ENCODE results near the gene SMAD9.

SMAD9 gene

GRCh38 chr13:36919833-36920615 lies at the start of gene SMAD9:
Gene SMAD9 (minus strand): TSS chr13:36920238. CDS start chr13:36879689, 40,549 bp downstream.
- H3K27ac ChIP-seq (ENCODE audit: low read depth, low read length): no peak within 1 kb of the TSS
- H3K4me1 ChIP-seq (ENCODE audit: control insufficient read depth, insufficient read depth, low read length): peaks cover 7% of the 10 kb centered on the region
- H3K4me3 ChIP-seq (ENCODE audit: low read depth, low read length): peak within 1 kb of the TSS; percentile 77
- peaks cover 47% of the 10 kb centered on the region for H3K27me3 ChIP-seq (ENCODE audit: control insufficient read depth, insufficient read depth, low read length)
- H3K9me3 ChIP-seq (ENCODE audit: control insufficient read depth, insufficient read depth, low read depth, low read length): no peaks in the 10 kb centered on the region
- H3K9ac ChIP-seq (ENCODE audit: low read length): peak within 1 kb of the TSS; percentile 32
- H3K36me3 ChIP-seq (ENCODE audit: control insufficient read depth, insufficient read depth, low read length): no peaks in the 10 kb centered on the region

GRCh38 chr13:36966404-36966803 lies 46.4 kb upstream of the SMAD9 start:
- Histone ChIP-seq H3K36me3 (ENCODE audit: control insufficient read depth, insufficient read depth, low read length) (peaks cover 62% of the 10 kb centered on the region), H3K9ac (ENCODE audit: low read length) (no peak overlapping the region)

GRCh38 chr13:36965767-36966166 lies 45.7 kb upstream of the SMAD9 start:
- H3K4me1 ChIP-seq (ENCODE audit: control insufficient read depth, insufficient read depth, low read length): no peaks in the 10 kb centered on the region
- H3K27me3 ChIP-seq (ENCODE audit: control insufficient read depth, insufficient read depth, low read length): no peaks in the 10 kb centered on the region
- H3K9me3 ChIP-seq (ENCODE audit: control insufficient read depth, insufficient read depth, low read depth, low read length): no peaks in the 10 kb centered on the region
- H3K4me3 ChIP-seq (ENCODE audit: low read depth, low read length): no peak overlapping the region
- H3K27ac ChIP-seq (ENCODE audit: low read depth, low read length): no peak overlapping the region
- H3K36me3 ChIP-seq (ENCODE audit: control insufficient read depth, insufficient read depth, low read length): peaks cover 62% of the 10 kb centered on the region
- no peak overlapping the region for H3K9ac ChIP-seq (ENCODE audit: low read length)

More at GRCh38 chr13:36966404-36966803, 46.4 kb upstream of the SMAD9 start:
- no peak overlapping the region for H3K4me3 ChIP-seq (ENCODE audit: low read depth, low read length)
- no peaks in the 10 kb centered on the region for H3K27me3 ChIP-seq (ENCODE audit: control insufficient read depth, insufficient read depth, low read length)
- H3K27ac ChIP-seq (ENCODE audit: low read depth, low read length): no peak overlapping the region
- H3K9me3 ChIP-seq (ENCODE audit: control insufficient read depth, insufficient read depth, low read depth, low read length): no peaks in the 10 kb centered on the region
- H3K4me1 ChIP-seq (ENCODE audit: control insufficient read depth, insufficient read depth, low read length): no peaks in the 10 kb centered on the region

GRCh38 chr13:36959456-36960116 lies 39.5 kb upstream of the SMAD9 start:
- Histone ChIP-seq H3K4me1 (ENCODE audit: control insufficient read depth, insufficient read depth, low read length) (no peaks in the 10 kb centered on the region), H3K27me3 (ENCODE audit: control insufficient read depth, insufficient read depth, low read length) (no peaks in the 10 kb centered on the region), H3K9ac (ENCODE audit: low read length) (no peak overlapping the region), H3K9me3 (ENCODE audit: control insufficient read depth, insufficient read depth, low read depth, low read length) (no peaks in the 10 kb centered on the region), H3K27ac (ENCODE audit: low read depth, low read length) (no peak overlapping the region), H3K4me3 (ENCODE audit: low read depth, low read length) (no peak overlapping the region), H3K36me3 (ENCODE audit: control insufficient read depth, insufficient read depth, low read length) (peaks cover 31% of the 10 kb centered on the region)

GRCh38 chr13:36954542-36954941 lies 34.5 kb upstream of the SMAD9 start:
- no peak overlapping the region for H3K4me3 ChIP-seq (ENCODE audit: low read depth, low read length)
- no peaks in the 10 kb centered on the region for H3K27me3 ChIP-seq (ENCODE audit: control insufficient read depth, insufficient read depth, low read length)
- no peaks in the 10 kb centered on the region for H3K9me3 ChIP-seq (ENCODE audit: control insufficient read depth, insufficient read depth, low read depth, low read length)
- H3K36me3 ChIP-seq (ENCODE audit: control insufficient read depth, insufficient read depth, low read length): peaks cover 13% of the 10 kb centered on the region
- H3K4me1 ChIP-seq (ENCODE audit: control insufficient read depth, insufficient read depth, low read length): no peaks in the 10 kb centered on the region
- H3K9ac ChIP-seq (ENCODE audit: low read length): no peak overlapping the region
- H3K27ac ChIP-seq (ENCODE audit: low read depth, low read length): no peak overlapping the region

- Histone ChIP-seq H3K4me3 (ENCODE audit: low read depth, low read length) (no peak overlapping the region), H3K27me3 (ENCODE audit: control insufficient read depth, insufficient read depth, low read length) (no peaks in the 10 kb centered on the region), H3K9me3 (ENCODE audit: control insufficient read depth, insufficient read depth, low read depth, low read length) (no peaks in the 10 kb centered on the region), H3K27ac (ENCODE audit: low read depth, low read length) (no peak overlapping the region), H3K4me1 (ENCODE audit: control insufficient read depth, insufficient read depth, low read length) (no peaks in the 10 kb centered on the region), H3K9ac (ENCODE audit: low read length) (no peak overlapping the region), H3K36me3 (ENCODE audit: control insufficient read depth, insufficient read depth, low read length) (peaks cover 14% of the 10 kb centered on the region; the same call in 1 of the 2 replicates)
Measured at GRCh38 chr13:36950920-36951319, 30.9 kb upstream of the SMAD9 start.

- H3K4me3 ChIP-seq (ENCODE audit: low read depth, low read length): no peak overlapping the region
- H3K4me1 ChIP-seq (ENCODE audit: control insufficient read depth, insufficient read depth, low read length): no peaks in the 10 kb centered on the region
- H3K27ac ChIP-seq (ENCODE audit: low read depth, low read length): no peak overlapping the region
- peaks cover 14% of the 10 kb centered on the region; the same call in 1 of the 2 replicates for H3K36me3 ChIP-seq (ENCODE audit: control insufficient read depth, insufficient read depth, low read length)
- H3K9ac ChIP-seq (ENCODE audit: low read length): no peak overlapping the region
- no peaks in the 10 kb centered on the region for H3K9me3 ChIP-seq (ENCODE audit: control insufficient read depth, insufficient read depth, low read depth, low read length)
- no peaks in the 10 kb centered on the region for H3K27me3 ChIP-seq (ENCODE audit: control insufficient read depth, insufficient read depth, low read length)
Measured at GRCh38 chr13:36950330-36950729, 30.3 kb upstream of the SMAD9 start.

- H3K36me3 ChIP-seq (ENCODE audit: control insufficient read depth, insufficient read depth, low read length): peaks cover 4% of the 10 kb centered on the region; the same call in 1 of the 2 replicates
- H3K27ac ChIP-seq (ENCODE audit: low read depth, low read length): no peak overlapping the region
- no peak overlapping the region for H3K9ac ChIP-seq (ENCODE audit: low read length)
- H3K4me1 ChIP-seq (ENCODE audit: control insufficient read depth, insufficient read depth, low read length): no peaks in the 10 kb centered on the region
- H3K4me3 ChIP-seq (ENCODE audit: low read depth, low read length): no peak overlapping the region
- no peaks in the 10 kb centered on the region for H3K9me3 ChIP-seq (ENCODE audit: control insufficient read depth, insufficient read depth, low read depth, low read length)
- no peaks in the 10 kb centered on the region for H3K27me3 ChIP-seq (ENCODE audit: control insufficient read depth, insufficient read depth, low read length)
Measured at GRCh38 chr13:36945078-36945477, 25.0 kb upstream of the SMAD9 start.

- Histone ChIP-seq H3K27me3 (ENCODE audit: control insufficient read depth, insufficient read depth, low read length) (peaks cover 16% of the 10 kb centered on the region), H3K4me3 (ENCODE audit: low read depth, low read length) (no peak overlapping the region), H3K27ac (ENCODE audit: low read depth, low read length) (no peak overlapping the region), H3K9me3 (ENCODE audit: control insufficient read depth, insufficient read depth, low read depth, low read length) (0 out of 2 replicates have a peak, but pooled peaks cover 2% of the 10 kb centered on the region), H3K36me3 (ENCODE audit: control insufficient read depth, insufficient read depth, low read length) (no peaks in the 10 kb centered on the region), H3K4me1 (ENCODE audit: control insufficient read depth, insufficient read depth, low read length) (no peaks in the 10 kb centered on the region), H3K9ac (ENCODE audit: low read length) (no peak overlapping the region)
Measured at GRCh38 chr13:36925603-36926002, 5.6 kb upstream of the SMAD9 start.

GRCh38 chr13:36924001-36924400 lies 4.0 kb upstream of the SMAD9 start:
- Histone ChIP-seq H3K27me3 (ENCODE audit: control insufficient read depth, insufficient read depth, low read length) (peaks cover 23% of the 10 kb centered on the region), H3K4me3 (ENCODE audit: low read depth, low read length) (no peak overlapping the region), H3K9ac (ENCODE audit: low read length) (no peak overlapping the region), H3K27ac (ENCODE audit: low read depth, low read length) (no peak overlapping the region), H3K9me3 (ENCODE audit: control insufficient read depth, insufficient read depth, low read depth, low read length) (no peaks in the 10 kb centered on the region), H3K4me1 (ENCODE audit: control insufficient read depth, insufficient read depth, low read length) (peaks cover under 1% of the 10 kb centered on the region), H3K36me3 (ENCODE audit: control insufficient read depth, insufficient read depth, low read length) (no peaks in the 10 kb centered on the region)

GRCh38 chr13:36921631-36922301 lies 1.7 kb upstream of the SMAD9 start:
- no peak overlapping the region for H3K4me3 ChIP-seq (ENCODE audit: low read depth, low read length)
- peaks cover 45% of the 10 kb centered on the region for H3K27me3 ChIP-seq (ENCODE audit: control insufficient read depth, insufficient read depth, low read length)
- H3K36me3 ChIP-seq (ENCODE audit: control insufficient read depth, insufficient read depth, low read length): no peaks in the 10 kb centered on the region
- peaks cover 7% of the 10 kb centered on the region for H3K4me1 ChIP-seq (ENCODE audit: control insufficient read depth, insufficient read depth, low read length)
- no peaks in the 10 kb centered on the region for H3K9me3 ChIP-seq (ENCODE audit: control insufficient read depth, insufficient read depth, low read depth, low read length)
- H3K27ac ChIP-seq (ENCODE audit: low read depth, low read length): no peak overlapping the region
- H3K9ac ChIP-seq (ENCODE audit: low read length): no peak overlapping the region
